Neutrophil (primary cell): Measurements from ENCODE around the gene CIDEC.
"Not testable (repeated sequence)": the region's sequence is repeated elsewhere in the genome, so short reads cannot be mapped to it uniquely, and the experiment has no call there.

ENCODE experiments used
- H3K27ac ChIP-seq: fragments of 200-600 bp; sonication (generic); 2 replicates; pipeline ENCODE4 v1.5.1; 2016; ENCODE audit warnings: mild to moderate bottlenecking, moderate library complexity
- H3K27me3 ChIP-seq: fragments of 200-600 bp; sonication (generic); 2 replicates; pipeline ENCODE4 v1.6.0; 2016; ENCODE audit warnings: mild to moderate bottlenecking
- H3K36me3 ChIP-seq: fragments of 200-600 bp; sonication (generic); 2 replicates; pipeline ENCODE4 v1.5.1; 2017
- H3K4me1 ChIP-seq, 2 experiments: fragments of 200-600 bp in 1 of 2; sonication (generic) in 1 of 2; 1 replicate in 1 of 2; 2 replicates in 1 of 2; pipeline versions ENCODE4 v1.5.1 to v1.6.1; 2013 to 2016; ENCODE audit warnings: low read depth in 1 of 2, low read length in 1 of 2, mild to moderate bottlenecking in 1 of 2, moderate library complexity in 1 of 2; ENCODE audit not compliant: control insufficient read depth in 1 of 2, insufficient read depth in 1 of 2
- H3K4me3 ChIP-seq, 2 experiments: fragments of 200-600 bp in 1 of 2; sonication (generic) in 1 of 2; 1 replicate in 1 of 2; 2 replicates in 1 of 2; pipeline ENCODE4 v1.5.1; 2013 to 2016; ENCODE audit warnings: low read depth in 1 of 2, low read length in 1 of 2, mild to moderate bottlenecking in 1 of 2, moderate library complexity in 1 of 2
- H3K9me3 ChIP-seq: fragments of 200-600 bp; sonication (generic); 2 replicates; pipeline ENCODE4 v1.5.1; 2016
- CTCF ChIP-seq: fragments of 200-600 bp; sonication (generic); IDR thresholded peaks from 2 replicates; pipeline ENCODE4 v1.5.1; 2016; ENCODE audit warnings: antibody characterized with exemption

CIDEC gene

DNA sequence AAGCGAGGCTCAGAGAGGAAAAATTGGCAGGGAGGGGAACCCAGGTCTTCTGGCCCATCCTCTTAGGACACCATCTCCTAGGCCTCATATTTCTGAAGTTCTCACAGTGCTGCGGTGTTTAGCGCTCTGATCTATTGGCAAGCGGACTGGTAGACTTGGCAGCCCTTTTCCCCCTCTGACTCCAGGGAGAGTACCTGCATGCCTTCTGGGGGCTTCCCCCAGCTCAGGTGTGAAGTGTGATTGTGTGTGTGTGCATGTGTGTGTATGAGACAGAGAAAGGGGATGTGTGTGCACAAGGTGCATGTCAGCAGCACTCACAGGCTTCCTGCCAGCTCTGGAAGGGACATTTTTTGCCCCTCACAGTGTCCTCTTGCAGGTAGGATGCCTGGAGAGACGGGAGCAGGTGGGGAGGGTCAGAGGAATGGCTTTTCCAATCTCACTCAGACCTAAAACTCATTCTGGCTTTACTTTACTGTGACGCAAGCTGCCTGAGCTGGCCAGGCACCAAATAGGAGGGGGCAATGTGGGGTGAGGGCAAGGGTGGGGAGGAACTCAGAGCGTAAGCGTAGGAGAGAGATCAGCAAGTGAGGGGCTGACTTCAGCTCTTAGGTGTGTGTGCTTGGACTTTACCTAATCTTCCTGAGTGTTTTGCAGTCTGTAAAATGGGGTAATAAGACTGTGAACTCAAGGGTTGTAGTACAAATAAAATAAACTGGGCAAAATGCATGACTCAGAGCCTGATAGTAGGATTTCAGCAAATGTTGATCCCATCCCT lies 18.6 kb upstream of the CIDEC start:
- no peaks in the 10 kb centered on the region for H3K9me3 ChIP-seq
- peaks cover 12 to 15% of the 10 kb centered on the region in 2 experiments for H3K4me1 ChIP-seq
- peaks cover 1% of the 10 kb centered on the region for H3K36me3 ChIP-seq
- H3K4me3 ChIP-seq: no peak overlapping the region
- H3K27ac ChIP-seq: no peak overlapping the region
- TF ChIP-seq CTCF: no peak
- H3K27me3 ChIP-seq: no peaks in the 10 kb centered on the region

- Histone ChIP-seq H3K4me1 (peaks cover 9 to 11% of the 10 kb centered on the region in 2 experiments), H3K27ac (no peak overlapping the region)
- no peak for TF ChIP-seq CTCF
These were observed 17.6 kb upstream of the CIDEC start for GRCh38 chr3:9897408-9898372.

DNA sequence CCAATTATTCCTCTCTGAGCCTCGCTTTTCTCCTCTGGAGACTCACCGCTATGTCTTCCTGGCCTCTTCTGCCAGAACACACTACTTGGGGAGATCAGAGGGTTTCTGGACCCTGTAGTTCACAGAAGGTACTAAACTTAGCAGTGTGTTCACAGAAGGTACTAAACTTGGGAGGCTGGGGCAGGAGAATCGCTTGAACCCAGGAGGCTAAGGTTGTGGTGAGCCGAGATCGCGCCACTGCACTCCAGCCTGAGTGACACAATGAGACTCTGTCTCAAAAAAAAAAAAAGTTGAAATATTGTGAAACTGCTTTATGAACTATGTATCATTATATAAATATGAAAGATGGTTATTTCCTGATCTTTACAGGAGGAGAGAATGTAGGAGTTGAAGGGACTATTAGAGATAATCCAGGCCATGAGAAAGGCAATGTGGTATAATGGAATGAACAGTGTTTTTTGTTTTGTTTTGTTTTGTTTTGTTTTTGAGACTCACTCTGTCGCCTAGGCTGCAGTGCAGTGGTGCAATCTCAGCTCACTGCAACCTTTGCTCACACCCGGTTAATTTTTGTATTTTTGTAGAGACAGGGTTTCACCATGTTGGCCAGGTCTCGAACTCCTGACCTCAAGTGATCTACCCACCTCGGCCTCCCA lies 16.8 kb upstream of the CIDEC start:
- H3K36me3 ChIP-seq: peaks cover 12% of the 10 kb centered on the region
- not testable (repeated sequence) for H3K27ac ChIP-seq, H3K4me1 ChIP-seq, H3K27me3 ChIP-seq, H3K9me3 ChIP-seq, H3K4me3 ChIP-seq

More at GRCh38 chr3:9897408-9898372, 17.6 kb upstream of the CIDEC start:
- Histone ChIP-seq H3K36me3 (peaks cover 11% of the 10 kb centered on the region), H3K9me3 (no peaks in the 10 kb centered on the region), H3K27me3 (no peaks in the 10 kb centered on the region), H3K4me3 (no peak overlapping the region)

DNA sequence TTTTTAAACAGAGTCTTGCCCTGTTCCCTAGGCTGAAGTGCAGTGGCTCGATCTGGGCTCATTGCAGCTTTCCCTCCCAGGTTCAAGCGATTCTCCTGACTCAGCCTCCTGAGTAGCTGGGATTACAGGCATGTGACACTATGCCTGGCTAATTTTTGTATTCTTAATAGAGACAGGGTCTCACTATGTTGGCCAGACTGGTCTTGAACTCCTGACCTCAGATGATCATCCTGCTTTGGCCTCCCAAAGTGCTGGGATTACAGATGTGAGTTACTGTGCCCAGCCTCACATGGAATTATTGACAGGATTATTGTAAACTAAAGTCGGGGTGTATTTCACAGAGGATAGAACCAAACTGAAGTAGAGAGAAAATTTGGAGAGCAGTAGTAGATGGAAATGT lies 15.7 kb upstream of the CIDEC start:
- H3K9me3 ChIP-seq, H3K27me3 ChIP-seq, H3K4me3 ChIP-seq, H3K27ac ChIP-seq: not testable (repeated sequence)
- H3K4me1 ChIP-seq: peaks cover 5 to 12% of the 10 kb centered on the region in 2 experiments
- peaks cover 12% of the 10 kb centered on the region for H3K36me3 ChIP-seq

- no peaks in the 10 kb centered on the region for H3K9me3 ChIP-seq
- H3K27ac ChIP-seq: no peak overlapping the region
- H3K4me1 ChIP-seq: peaks cover 10 to 16% of the 10 kb centered on the region in 2 experiments
- no peak for TF ChIP-seq CTCF
- H3K36me3 ChIP-seq: peaks cover 12% of the 10 kb centered on the region
- no peaks in the 10 kb centered on the region for H3K27me3 ChIP-seq
- no peak overlapping the region for H3K4me3 ChIP-seq
These were observed 13.7 kb upstream of the CIDEC start for GRCh38 chr3:9893739-9894138.

GRCh38 chr3:9891072-9891622 lies 11.1 kb upstream of the CIDEC start:
- peaks cover 12% of the 10 kb centered on the region for H3K36me3 ChIP-seq
- peaks cover 10 to 16% of the 10 kb centered on the region in 2 experiments for H3K4me1 ChIP-seq

More at GRCh38 chr3:9891072-9891622, 11.1 kb upstream of the CIDEC start:
- Histone ChIP-seq H3K27ac (peak overlapping the region; percentile 86), H3K4me3 (peak overlapping the region; percentile 92 to 99), H3K27me3 (no peaks in the 10 kb centered on the region), H3K9me3 (no peaks in the 10 kb centered on the region)
- TF ChIP-seq CTCF: no peak
